Lung (tissue), 12 donors: Measurements from ENCODE around the gene TTLL9. TPM values are rescaled to one million over a fixed set of nuclear protein-coding genes. Genes with fewer than 3 reads are reported as not detected.

ENCODE experiments used
- ATAC-seq: fragments of 200-7000 bp; cut with Tn5 transposase; one replicate; pipeline ENCODE4 v1.9.1; 2020; ENCODE audit warnings: moderate number of reproducible peaks; ENCODE audit not compliant: insufficient read depth, low FRiP score
- DNase-seq, 3 donors: peaks; one replicate each; pipeline ENCODE4 v3.0.0-alpha.2; 2013 to 2017
- H3K27ac ChIP-seq, 2 donors: one replicate each; pipeline ENCODE4 v1.5.1; 2013; ENCODE audit warnings: mild to moderate bottlenecking in 2 of 2, moderate library complexity in 2 of 2, control low read depth in 1 of 2, inconsistent platforms in 1 of 2, low read depth in 1 of 2, low read length in 1 of 2
- H3K27me3 ChIP-seq, 3 donors: one replicate each; pipeline ENCODE4 v1.5.1; 2013; ENCODE audit warnings: low read length in 2 of 3; ENCODE audit not compliant: control insufficient read depth in 3 of 3, insufficient read depth in 3 of 3
- H3K36me3 ChIP-seq, 4 donors: one replicate each; pipeline ENCODE4 v1.5.1; 2013; ENCODE audit warnings: low read length in 4 of 4, mild to moderate bottlenecking in 1 of 4, moderate library complexity in 1 of 4; ENCODE audit not compliant: control insufficient read depth in 4 of 4, insufficient read depth in 4 of 4
- H3K4me1 ChIP-seq, 5 donors: one replicate each; pipeline ENCODE4 v1.5.1; 2013; ENCODE audit warnings: low read length in 5 of 5, mild to moderate bottlenecking in 2 of 5, moderate library complexity in 1 of 5; ENCODE audit not compliant: control insufficient read depth in 5 of 5, insufficient read depth in 5 of 5
- H3K4me3 ChIP-seq: one replicate; pipeline ENCODE4 v1.5.1; 2013; ENCODE audit warnings: mild to moderate bottlenecking, control low read depth, moderate library complexity
- H3K9ac ChIP-seq, 2 donors: one replicate each; pipeline ENCODE4 v1.5.1; 2013; ENCODE audit warnings: low read length in 2 of 2, control low read depth in 1 of 2; ENCODE audit not compliant: insufficient read depth in 1 of 2
- H3K9me3 ChIP-seq, 4 donors: one replicate each; pipeline ENCODE4 v1.5.1; 2013; ENCODE audit warnings: low read length in 3 of 4, mild to moderate bottlenecking in 1 of 4, moderate library complexity in 1 of 4; ENCODE audit not compliant: control insufficient read depth in 4 of 4, insufficient read depth in 3 of 4
- WGBS, 2 donors: extraction: QIAGEN DNeasy Blood & Tissue Kit; methylation state at CpG; one replicate each; pipeline ENCODE4 v1.1.7; 2013; 5-methylcytosine and 5-hydroxymethylcytosine counted together
- polyA plus RNA-seq, 2 donors: library from polyadenylated mRNA; stranded (reverse); fragments of 200-250 nt; gene quantifications; one replicate each; pipeline ENCODE4 v1.2.1, GENCODE V29; 2013
- total RNA-seq, 2 donors: library from RNA; depleted of rRNA in 1 of 2; stranded (reverse); fragments of >200 nt in 1 of 2; gene quantifications; one replicate each; pipeline ENCODE4 v1.2.1, GENCODE V29; 2014 to 2021
- TF ChIP-seq, protein P1 (sequence below): IDR thresholded peaks from 2 replicates; pipeline ENCODE4 v1.5.1; 2012; ENCODE audit warnings: mild to moderate bottlenecking; ENCODE audit errors: control extremely low read depth, extremely low read depth
- donor health status: control.
- donor health status: control.
- donor health status: Bipolar disorder and iron deficiency.
- donor health status: healthy.
- donor health status: DM: yes; HTN: yes; CAD: no.

TTLL9 gene
- total and polyA plus RNA-seq, 4 donors = 1.9 to 8.9 (median 4.8) TPM

DNA sequence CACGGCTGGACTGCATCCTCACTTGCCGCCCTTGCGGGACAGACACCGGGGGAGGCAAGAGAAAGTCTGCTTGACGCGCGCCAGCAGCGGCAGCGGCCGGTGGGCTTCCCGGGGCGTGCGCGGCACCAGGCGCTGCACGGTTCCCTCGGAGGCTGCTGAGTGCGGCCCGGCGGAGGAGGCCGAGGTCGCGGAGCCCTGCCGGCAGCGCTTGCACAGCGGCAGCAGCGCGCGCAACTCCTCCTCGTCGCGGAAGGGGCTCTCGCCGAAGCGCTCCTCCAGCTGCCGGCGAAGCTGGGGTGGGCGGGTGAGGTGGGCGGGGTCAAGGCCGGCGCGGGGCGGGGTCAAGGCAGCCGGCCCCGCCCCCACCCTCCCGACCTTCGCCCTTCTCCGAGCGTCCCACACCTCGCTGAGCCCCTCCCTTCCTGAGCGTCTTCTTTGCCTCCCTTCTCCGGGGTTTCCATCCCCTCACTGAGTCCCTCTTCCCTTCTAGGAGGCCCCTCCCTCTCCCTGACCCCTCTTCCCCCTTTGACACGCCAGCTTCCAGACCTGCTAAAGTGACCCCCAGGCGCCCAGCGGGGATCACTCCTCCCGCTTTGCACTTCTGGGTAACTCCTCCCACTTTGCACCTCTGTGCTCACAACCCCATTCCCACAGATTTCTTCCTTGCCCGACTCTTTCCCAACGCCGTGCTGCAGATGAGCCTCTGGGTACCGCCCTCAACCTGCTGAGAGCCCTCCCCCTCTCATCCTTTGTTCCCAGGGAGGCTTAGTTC is 8.9 kb upstream of the TTLL9 start:
- WGBS, 2 donors = 6 to 10% methylated on average over 49 to 60 of the region's 60 CpGs
- Histone ChIP-seq H3K9ac (no peak overlapping the region), H3K27me3 (peaks cover 0 to 3% (median 0%) of the 10 kb centered on the region in 3 donors), H3K27ac (no peak overlapping the region), H3K4me3 (no peak overlapping the region), H3K36me3 (peaks cover 0 to 3% (median 0%) of the 10 kb centered on the region in 4 donors), H3K4me1 (peaks cover 0 to 16% (median 4%) of the 10 kb centered on the region in 5 donors), H3K9me3 (no peaks in the 10 kb centered on the region)
- peak; percentile 64 for ATAC-seq
- TF ChIP-seq, protein P1, sequence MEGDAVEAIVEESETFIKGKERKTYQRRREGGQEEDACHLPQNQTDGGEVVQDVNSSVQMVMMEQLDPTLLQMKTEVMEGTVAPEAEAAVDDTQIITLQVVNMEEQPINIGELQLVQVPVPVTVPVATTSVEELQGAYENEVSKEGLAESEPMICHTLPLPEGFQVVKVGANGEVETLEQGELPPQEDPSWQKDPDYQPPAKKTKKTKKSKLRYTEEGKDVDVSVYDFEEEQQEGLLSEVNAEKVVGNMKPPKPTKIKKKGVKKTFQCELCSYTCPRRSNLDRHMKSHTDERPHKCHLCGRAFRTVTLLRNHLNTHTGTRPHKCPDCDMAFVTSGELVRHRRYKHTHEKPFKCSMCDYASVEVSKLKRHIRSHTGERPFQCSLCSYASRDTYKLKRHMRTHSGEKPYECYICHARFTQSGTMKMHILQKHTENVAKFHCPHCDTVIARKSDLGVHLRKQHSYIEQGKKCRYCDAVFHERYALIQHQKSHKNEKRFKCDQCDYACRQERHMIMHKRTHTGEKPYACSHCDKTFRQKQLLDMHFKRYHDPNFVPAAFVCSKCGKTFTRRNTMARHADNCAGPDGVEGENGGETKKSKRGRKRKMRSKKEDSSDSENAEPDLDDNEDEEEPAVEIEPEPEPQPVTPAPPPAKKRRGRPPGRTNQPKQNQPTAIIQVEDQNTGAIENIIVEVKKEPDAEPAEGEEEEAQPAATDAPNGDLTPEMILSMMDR = no peak
- DNase-seq = peak; percentile 75 to 84 (median 82)

DNA sequence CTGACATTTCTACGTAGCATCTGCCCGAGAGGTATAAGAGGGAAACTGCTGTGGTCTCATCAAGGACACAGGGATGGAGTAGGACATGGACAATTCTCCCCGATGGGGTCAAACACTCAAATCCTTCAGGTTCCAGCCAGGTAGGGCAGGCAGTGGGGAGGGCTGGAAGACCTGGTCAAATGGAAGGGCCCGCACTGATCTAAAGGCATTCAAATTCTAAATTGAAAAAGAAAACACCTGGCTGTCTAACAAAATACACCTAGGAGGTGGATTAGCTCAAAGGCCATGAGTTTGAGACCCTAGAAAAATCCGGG is 8.3 kb upstream of the TTLL9 start:
- H3K27me3 ChIP-seq = peaks cover 0 to 3% (median 0%) of the 10 kb centered on the region in 3 donors
- H3K4me3 ChIP-seq = no peak overlapping the region
- ATAC-seq (no peak), DNase-seq (no peak)
- TF ChIP-seq, protein P1 = no peak
- H3K9me3 ChIP-seq = no peaks in the 10 kb centered on the region
- 72 to 74% methylated on average over 5 of the region's 5 CpGs for WGBS, 2 donors
- peaks cover 0 to 6% (median 0%) of the 10 kb centered on the region in 4 donors for H3K36me3 ChIP-seq
- H3K27ac ChIP-seq = no peak overlapping the region
- H3K4me1 ChIP-seq = peaks cover 0 to 16% (median 4%) of the 10 kb centered on the region in 5 donors
- H3K9ac ChIP-seq = no peak overlapping the region

DNA sequence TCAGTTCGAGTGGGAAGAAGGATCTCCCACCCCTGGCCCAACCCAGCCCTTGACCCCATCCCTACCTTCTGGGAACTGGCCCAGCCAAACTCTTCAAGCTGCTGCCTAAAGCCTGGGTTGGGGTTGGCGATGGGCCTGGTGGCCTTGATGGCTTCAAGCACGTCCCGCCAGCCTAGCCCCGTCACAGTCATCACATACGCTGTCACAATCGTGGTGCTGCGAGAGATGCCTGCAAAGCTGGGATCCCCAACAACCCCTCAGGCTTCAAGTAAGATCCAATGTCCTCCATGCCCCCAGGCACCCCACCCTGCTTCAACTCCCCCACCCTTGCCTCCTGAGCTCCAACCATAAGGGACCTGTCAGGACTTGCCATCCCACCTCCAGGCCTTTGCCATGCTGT is 7.9 kb upstream of the TTLL9 start:
- Histone ChIP-seq H3K9ac (no peak overlapping the region), H3K27me3 (peaks cover 0 to 3% (median 0%) of the 10 kb centered on the region in 3 donors), H3K4me1 (peaks cover 0 to 16% (median 4%) of the 10 kb centered on the region in 5 donors), H3K36me3 (peaks cover 0 to 6% (median 0%) of the 10 kb centered on the region in 4 donors), H3K9me3 (no peaks in the 10 kb centered on the region), H3K27ac (no peak overlapping the region), H3K4me3 (no peak overlapping the region)
- ATAC-seq = no peak
- DNase-seq = peak in 1 of 3 donors; percentile 13
- TF ChIP-seq, protein P1 = no peak
- WGBS, 2 donors = 91 to 96% methylated on average over 8 of the region's 8 CpGs
